HG03354 (cell line): ENCODE results near the gene SHANK2.

ENCODE experiments used
- ATAC-seq: cut with Tn5 transposase; IDR thresholded peaks from one replicate; pipeline ENCODE4 v1.9.1; 2021; ENCODE audit warnings: mild to moderate bottlenecking; ENCODE audit not compliant: unreplicated experiment, poor library complexity, severe bottlenecking

SHANK2 gene

DNA sequence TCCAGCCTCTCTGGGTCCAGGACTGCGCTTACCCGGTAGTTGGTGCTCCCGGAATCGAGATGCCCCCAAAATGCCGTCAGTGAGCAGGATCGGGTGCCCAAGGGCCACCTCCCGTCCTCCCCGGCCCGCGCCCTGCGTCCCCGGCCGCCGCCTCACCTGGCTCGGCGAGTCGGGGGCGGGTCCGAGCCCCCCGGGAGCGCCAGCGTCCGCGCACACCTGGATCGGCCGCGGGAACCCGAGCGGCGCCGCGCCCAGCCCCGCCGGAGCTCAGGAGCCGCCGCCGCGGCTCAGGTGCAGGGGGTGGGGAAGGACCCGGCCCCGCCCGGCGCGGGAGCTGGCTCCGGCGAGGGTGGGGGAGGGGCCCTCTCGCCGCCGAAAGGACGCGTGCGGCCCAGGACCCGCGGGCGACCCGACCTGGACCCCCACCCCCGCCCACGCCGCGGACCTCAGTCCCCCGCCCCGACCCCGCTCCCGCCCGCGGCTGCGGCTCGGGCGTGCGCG, at the start of gene SHANK2:
Gene SHANK2 (minus strand): TSS at position 309 of the 501 bp plus-strand sequence. CDS start 105,251 bp downstream, outside the sequence.
- peak; percentile 35 for ATAC-seq

DNA sequence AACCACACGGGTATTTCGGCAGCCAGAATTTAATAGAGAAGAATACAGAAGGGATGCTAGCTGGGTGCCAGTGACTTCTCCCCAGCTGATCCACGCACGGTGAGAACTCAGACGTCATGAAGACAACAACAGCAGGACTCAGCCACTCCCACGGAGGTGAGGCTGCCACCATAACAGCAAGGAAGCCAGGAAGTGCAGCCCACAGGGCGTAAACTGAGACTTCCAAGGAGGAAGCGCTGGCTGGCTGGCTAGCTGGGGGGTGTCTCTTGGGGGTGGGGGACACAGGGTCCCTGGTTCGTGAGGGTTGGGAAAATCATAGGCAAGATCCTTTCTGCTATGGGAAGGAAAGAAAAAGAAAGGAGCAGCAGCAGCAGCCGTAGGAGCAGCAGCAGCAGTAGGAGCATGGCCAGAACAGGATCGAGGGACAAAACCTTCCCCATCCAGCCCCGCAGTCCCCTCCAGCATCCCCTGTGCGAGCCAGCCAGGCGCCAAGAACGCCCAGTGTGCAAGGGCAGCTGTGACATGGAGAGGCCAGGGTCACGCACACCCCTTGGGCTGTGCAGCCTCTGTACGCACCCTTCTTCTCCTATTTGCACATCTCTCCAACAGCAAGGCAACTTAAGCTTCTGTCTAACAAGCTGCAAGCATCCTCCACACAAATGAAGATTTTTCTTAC, 49.6 kb upstream of the SHANK2 start:
- no peak for ATAC-seq

DNA sequence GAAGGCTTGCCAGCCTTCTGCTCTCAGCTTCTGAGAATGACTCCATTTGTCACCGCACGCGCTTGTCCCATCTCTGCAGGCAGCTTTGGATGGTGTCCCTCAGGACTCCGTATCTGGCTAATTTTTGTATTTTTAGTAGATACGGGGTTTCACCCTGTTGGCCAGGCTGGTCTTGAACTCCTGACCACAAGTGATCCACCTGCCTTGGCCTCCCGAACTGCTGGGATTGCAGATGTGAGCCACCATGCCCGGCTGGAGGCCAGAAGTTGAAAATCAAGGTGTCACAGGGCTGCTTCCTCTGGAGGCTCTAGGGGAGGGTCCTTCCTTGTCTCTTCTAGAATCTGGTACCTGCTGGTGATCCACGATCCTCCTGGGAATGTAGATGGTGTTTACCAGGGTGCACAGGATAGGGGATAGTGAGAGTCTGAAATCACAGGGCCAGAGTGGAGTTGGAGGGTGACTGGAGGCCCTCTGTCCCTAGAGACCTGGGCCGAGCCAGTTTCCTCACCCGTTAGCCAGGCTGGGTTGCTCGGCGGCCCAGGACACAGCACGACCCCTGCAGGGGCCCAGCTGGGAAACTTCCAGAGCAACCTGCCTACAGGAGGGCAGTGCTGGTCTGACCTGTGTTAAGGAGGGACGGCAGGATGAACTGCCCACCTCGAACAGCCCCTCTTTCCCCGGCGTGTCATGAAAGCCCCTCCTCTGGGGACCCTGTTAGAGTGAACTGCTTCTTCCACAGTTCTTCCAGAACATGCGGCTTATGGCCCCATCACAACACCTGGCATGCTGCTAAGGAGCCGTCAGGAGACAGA, 48.9 kb upstream of the SHANK2 start:
- ATAC-seq = no peak

GRCh38 chr11:71300187-71300586, 47.8 kb upstream of the SHANK2 start:
- no peak for ATAC-seq

DNA sequence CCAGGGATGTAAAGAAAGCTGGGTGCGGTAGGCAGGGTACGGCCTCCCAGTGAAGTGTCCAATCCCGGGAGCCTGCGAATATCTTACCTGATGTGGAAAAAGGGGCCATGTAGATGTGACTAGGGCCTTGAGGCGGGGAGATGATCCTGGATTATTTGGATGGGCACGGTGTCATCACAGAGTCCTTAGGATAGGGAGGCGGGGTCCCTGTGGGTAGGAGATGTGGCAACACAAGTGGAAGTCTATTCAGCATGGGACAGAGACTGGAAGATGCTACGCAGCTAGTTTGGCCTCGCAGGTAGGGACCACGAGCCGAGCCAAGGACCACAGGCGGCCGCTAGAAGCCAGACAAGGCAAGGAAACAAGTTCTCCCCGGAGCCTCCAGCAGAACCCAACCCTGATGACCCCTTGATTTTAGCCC, 46.4 kb upstream of the SHANK2 start:
- no peak for ATAC-seq

- ATAC-seq = no peak
Measured at GRCh38 chr11:71298016-71298550, 45.7 kb upstream of the SHANK2 start.

- ATAC-seq = no peak
Measured at GRCh38 chr11:71294846-71295600, 42.6 kb upstream of the SHANK2 start.

DNA sequence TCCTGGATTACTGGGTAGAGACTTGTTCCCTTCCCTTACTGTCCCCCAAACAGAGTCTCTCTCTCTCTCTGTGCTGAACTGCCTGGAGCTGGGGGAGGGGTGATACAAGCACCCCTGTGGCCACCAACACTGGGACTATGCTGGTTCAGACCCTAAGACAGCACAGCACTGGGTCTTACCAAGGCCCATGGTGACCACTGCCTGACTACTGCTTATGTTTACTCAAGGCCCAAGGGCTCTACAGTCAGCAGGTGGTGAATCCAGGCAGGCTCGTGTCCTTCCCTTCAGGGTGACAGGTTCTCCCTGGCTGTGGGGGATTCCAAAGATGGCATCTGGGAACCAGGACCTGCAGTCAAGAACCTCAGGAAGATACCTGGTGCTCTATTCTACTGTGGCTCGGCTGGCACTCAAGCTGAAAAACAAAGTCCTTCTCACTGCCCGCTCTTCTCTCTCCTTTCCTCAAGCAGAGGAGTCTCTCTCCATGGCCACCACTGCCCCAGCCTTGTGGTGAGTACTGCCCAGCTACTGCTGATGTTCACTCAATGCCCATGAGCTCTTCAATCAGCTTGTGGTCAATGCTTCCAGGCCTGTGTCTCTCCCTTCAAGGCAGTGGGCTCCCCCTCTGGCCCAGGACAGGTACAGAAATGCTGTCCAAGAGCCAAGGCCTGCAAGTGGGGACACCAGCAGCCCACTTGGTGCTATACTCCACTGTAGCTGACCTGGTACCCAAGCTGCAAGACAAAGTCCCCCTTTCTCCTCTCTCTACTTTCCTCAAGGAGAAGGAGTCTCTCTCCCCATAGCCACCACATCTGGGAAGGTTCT, 41.8 kb upstream of the SHANK2 start:
- no peak for ATAC-seq

- ATAC-seq = no peak
Measured at GRCh38 chr11:71286701-71287643, 34.6 kb upstream of the SHANK2 start.

- ATAC-seq = no peak
Measured at GRCh38 chr11:71285111-71285510, 32.7 kb upstream of the SHANK2 start.

DNA sequence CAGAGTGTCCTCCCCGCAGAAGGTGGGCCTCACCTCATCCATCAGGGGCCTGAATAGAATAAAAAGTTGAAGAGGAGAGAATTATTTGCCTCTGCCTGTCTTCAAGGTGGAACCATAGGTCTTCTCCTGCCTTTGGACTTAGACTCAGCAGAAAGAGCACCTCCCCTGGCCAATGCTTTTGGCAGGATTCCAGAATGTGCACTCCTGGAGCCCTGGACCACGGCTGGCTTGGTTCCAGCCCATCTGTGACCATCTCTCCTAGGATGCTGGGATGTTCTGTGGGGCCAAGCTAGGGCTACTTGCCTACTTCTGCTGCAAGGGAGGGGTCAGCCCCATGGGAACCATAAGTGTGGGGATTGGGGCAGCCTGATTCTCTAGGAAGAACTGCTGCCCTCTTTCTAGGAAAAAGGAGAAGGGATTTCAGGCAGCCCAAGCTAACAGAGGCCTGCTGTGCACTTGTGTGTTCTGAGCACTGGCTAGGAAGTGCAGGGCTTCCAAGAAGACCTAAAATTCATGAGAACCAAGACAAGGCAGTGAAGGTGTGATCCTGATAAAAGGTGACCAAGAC, 32.2 kb upstream of the SHANK2 start:
- no peak for ATAC-seq

DNA sequence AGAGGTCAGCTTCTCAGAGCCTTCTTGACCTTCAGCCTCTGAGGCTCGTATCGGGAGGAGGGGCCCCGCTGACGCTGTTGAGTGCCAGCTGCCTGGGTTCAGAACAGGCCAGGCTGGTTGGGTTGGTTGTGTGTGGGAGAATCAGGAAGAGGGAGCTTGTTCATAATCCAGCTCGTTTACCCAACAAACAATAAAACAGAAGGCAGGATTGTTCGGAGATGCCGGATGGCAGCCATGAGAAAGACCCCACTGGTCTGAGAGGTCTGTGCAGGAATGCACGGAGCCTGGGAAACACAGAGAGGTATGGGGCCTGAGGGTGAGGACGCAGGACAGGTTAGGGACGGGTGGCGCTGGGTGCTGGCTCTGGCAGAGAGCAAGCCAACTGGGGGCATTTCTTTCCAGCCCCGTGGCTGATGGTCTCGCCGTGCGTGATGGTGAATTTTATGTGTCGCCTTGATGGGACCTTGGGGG, 31.6 kb upstream of the SHANK2 start:
- no peak for ATAC-seq

DNA sequence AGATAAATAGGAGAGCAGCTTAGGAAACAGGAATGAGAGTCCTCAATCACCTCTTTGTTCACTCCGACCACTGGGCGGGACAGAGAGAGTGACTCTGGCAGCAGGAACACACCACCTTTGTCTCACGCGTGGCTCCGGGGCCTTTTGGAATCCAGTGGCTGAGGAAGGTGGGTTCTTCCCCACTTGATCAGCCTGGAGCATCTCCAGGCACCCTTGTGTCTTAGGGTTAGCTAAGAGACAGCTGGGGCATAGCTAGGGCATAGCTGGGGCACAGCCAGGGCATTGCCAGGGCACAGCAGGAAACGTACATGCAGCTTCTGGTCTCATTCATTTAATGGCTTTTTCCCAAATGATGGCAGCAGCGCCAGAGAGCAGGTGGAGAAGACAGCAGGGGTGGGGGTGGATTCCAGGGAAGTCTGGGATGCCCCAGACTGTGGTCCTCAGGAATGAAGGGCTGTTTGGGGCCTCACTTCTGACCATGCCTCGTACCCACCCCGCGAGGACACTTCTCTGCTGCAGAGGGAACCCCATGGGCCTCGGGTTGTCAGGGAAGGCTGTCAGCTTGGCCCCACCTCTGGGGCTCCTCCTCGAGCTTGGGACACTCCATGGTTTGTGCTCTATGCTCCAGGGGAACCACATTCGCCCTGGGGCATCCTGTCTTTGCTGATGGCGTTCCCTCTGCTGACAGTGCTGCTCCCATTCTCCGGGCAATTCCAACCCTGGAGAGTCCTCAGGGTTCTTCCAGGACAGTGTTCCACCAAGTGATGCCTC, 30.4 kb upstream of the SHANK2 start:
- ATAC-seq = no peak

GRCh38 chr11:71281831-71282230, 29.5 kb upstream of the SHANK2 start:
- no peak for ATAC-seq

- ATAC-seq = no peak
Measured at GRCh38 chr11:71281204-71281603, 28.8 kb upstream of the SHANK2 start.

GRCh38 chr11:71279916-71280645, 27.7 kb upstream of the SHANK2 start:
- ATAC-seq = no peak
